Hindlimb muscle (tissue), 1 donor: ENCODE measurements around the gene FLAD1. TPM values are rescaled to one million over a fixed set of nuclear protein-coding genes. Genes with fewer than 3 reads are reported as not detected.

Source experiments
- DNase-seq: peaks from one replicate; pipeline ENCODE4 v3.0.0-alpha.2; 2013
- polyA plus RNA-seq: library from polyadenylated mRNA; unstranded; fragments of 120-200 nt; gene quantifications from one replicate; pipeline ENCODE4 v1.2.1, GENCODE V29; 2013; ENCODE audit not compliant: insufficient read length

Gene FLAD1
- polyA plus RNA-seq = 20.6 TPM

GRCh38 chr1:154982897-154983648, at the start of gene FLAD1:
Gene FLAD1 (plus strand): TSS chr1:154983344. CDS start chr1:154983695, 351 bp downstream.
- DNase-seq = peak; percentile 98

GRCh38 chr1:154934358-154934948, 48.7 kb upstream of the FLAD1 start:
- no peak for DNase-seq

DNA sequence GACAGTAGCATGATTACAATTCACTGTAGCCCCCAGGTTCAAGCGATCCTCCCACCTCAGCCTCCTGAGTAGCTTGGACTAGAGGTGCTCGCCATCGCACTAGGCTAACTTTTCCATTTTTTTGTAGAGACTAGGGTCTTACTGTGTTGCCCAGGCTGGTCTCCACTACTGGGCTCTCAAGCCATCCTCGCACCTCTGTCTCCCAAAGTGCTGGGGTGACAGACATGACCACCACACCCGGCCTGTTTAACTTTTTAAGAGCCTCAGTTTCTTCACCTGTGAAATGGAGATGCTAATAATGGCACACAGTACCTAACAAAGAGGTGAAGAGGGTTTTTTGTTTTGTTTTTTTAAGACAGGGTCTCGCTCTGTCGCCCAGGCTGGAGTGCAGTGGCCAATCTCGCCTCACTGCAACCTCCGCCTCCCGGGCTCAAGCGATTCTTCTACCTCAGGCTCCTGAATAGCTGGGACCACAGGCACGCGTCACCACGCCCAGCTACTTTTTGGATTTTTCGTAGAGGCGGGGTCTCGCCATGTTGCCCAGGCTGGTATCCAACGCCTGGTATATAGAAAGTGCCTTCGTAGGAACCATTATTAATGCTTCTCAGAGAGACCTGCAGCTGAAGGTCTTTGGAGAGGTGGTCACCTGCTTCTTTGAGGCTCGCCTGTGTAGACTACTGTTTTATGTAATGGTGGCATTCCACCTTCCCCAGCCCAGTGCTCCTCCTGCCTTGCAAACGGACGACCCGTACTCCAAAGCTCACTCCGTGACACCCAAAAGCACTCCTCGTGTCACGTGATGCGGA, 47.2 kb upstream of the FLAD1 start:
- DNase-seq = no peak

- peak; percentile 96 for DNase-seq
Measured at GRCh38 chr1:154936555-154937084, 46.5 kb upstream of the FLAD1 start, which contains the start of gene PMVK. Gene PMVK (minus strand): TSS chr1:154936719. CDS start chr1:154936685, 34 bp downstream.

GRCh38 chr1:154937085-154937987, 45.8 kb upstream of the FLAD1 start:
- DNase-seq = peak; percentile 96

GRCh38 chr1:154937988-154938386, 45.2 kb upstream of the FLAD1 start:
- DNase-seq = no peak

DNA sequence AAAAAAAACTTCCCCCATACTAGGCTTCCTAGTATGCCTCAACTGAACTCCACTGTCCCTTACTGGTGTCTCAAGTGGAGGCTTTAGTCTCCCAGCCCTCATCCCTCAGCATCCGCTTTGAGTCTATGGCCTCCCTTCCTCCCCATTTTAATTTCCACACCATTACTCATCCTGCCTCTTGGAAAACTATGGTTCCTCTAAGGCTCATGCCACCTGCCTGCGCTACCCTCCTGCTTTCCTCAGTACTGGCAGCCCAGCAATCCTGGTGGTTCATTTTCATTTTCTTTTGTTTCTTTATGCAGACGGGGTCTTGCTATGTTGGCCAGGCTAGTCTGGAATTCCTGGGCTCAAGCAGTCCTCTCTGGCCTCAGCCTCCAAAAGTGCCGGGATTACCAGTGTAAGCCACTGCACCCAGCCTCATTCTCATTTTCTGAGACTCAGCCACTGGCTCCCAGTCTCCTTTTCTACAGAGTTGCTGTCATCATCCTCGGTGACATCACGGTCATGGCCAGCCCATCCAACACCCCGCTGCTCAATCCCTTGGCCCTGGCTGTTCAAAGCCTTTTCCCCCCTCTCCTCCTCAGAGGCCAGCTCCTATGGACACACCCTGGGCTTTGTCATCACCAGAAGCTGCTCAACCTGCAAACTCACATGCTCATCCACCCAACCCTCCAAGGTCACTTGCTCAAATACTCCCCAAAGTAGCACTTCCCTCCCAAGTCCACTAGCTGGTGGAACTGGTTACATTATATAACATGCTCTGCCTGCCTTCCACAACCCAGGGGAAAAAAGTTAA, 44.3 kb upstream of the FLAD1 start:
- DNase-seq = no peak

GRCh38 chr1:154940213-154940560, 43.0 kb upstream of the FLAD1 start:
- no peak for DNase-seq

DNA sequence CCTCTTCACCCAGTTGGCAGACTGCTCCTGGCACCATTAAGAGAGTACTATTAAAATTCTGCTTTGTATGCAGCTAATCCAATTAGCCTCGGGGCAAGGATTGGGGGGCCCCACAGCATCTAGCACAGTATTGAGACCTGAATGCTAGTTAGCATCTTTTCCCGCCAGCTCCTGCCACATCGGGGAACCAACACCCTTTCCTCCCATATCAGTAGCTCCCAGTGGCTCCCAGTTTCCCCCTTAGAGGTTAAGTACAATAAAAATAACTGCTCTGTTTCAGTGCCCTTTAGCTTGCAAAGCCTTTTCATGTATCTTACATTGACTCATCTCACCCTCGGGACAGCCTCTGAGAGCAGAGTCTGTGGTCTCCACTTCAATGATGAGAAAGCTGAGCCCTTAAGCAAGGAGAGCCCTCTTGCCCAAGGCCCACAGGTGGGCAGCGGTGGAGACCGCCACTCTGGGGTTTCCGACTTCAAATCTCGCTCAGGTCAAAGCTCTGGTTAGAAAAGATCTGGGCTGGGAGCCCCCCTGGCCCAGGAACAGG, 42.4 kb upstream of the FLAD1 start:
- no peak for DNase-seq

GRCh38 chr1:154941333-154942013, 41.7 kb upstream of the FLAD1 start:
- DNase-seq = no peak

DNA sequence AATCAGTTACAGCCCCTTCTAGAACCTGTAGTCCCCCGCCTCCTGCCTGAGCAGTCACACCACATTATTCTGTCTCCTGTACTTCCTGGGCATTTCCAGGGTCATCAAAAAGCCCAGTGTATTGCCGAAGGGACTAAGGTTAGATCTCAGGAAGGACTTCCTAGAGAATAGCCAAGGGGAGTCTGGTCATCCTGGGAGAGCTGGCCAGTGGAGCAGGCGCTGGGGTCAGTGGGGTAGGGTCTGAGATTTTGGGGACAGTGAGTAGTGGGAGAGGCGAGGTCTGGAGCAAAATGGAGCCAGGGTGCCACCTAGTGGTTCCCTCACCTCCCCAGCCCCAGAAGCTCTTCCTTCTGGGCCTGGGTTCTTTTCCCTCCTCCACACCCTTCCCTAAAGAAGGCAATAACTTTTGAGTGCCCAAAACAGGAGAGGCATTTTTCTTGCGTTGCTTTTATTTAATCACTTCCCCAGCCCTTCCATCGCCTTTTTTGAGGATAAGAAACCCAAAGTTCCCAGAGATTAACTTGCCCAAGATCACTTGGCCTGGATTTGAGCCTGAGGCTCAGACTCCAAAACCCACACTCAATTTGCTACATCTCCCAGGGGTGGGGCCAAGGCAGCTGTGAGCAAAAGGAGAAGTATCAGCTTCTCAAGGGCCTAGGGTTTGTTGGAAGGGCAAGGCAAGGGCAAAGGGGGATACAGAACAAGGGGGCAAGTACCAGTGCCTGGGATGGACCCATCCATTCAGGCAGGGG, 39.3 kb upstream of the FLAD1 start:
- DNase-seq = no peak

GRCh38 chr1:154944401-154945159, 38.6 kb upstream of the FLAD1 start:
- DNase-seq = no peak

DNA sequence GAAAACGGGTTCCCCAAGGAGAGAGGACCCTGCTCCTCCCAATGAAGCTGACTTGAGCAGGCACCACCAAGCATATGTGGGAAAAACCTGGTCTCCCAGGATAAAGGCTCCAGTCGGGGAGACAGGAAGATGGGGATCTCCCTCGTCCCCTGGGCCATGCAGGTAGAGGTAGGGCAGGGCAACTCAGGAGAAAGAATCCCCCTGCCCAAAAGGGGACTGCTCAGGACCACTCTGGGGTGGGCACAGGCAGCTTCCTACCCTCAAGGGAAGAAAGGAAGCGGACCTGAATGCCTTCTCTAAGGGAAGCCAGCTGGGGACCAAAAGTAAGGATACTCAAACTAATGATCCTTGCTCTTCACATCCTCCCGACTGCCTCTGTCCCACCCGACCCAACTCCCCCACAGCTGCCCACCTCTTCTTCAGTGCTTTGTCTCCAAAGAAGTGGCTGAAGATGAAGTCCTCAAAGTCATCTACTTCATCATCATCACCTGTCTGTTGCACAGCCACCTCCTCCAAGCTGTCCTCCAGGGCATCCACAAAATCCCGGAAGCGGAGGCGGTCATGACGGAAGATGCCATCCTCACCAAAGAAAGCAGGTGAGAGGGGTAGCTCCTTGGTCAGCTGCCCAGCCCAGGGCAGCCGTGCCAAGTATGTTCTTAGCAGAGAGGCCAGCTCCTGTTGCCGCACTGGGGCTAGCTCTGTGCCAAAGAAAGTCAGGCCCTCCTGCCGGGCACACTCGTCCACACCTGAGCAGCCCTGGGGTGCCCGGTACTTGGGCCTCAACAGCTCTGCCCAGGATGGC, 37.8 kb upstream of the FLAD1 start:
- DNase-seq = no peak

DNA sequence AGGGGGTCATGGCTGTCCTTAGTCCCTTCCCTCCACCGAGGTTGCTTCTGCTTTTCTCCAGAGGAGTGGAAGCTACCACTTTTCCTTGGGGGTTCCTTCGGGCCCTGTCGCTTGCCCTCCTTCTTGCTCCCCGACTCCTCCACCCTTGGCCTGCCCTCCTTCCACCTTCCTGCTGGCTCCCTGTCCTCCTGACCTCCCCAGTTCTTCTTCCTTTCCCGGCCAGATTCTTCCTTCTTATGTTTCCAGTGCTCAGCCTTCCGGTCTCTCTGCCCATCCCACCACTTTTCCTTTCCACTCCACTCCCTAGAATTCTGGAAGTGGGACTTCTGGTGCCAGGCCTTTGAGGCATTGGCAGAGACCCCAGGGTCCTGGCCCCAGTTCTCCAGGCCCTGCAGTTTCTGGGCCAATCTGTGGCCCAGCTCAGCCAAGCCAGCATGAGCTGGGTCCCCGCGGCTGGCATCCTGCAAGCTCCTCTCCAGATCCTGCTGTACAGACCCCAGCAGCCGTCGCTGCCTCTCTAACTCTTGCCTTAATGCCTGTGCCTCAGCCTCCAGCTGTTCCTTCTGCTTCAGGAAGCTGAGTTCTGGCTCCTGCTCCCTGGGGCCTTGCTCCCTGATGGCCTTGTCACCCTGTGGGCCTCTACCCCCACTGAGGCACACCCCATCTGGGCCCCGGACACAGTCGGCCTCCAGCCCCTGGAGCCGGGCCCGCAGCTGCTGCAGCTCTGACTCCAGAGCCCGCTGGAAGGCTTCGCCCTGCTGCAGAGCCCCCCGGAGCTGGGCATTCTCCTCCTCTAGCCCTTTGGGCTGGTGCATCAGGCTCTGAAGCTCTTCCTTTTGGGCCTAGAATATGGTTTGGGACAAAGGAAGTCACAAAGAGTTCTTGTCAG, 36.9 kb upstream of the FLAD1 start:
- DNase-seq = no peak

DNA sequence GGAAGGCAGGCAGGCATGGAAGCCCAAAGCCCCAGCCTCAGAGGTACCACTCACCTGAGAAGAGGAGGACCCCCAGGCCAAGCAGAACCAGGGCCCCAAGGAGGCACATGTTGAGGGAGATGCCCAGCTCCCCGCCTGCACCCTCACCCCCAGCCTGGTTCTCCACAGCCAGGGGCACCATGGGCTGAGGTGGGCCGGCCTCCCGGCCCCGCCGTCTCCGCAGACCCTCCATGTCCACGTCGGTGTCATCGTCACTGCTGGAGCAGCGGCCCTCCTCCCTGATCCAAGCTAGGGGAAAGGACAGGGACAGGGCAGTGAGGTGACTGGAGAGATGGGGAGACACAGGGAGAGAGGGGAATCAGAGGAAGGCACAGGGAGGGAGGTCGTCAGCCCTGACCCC, 35.1 kb upstream of the FLAD1 start:
- DNase-seq = no peak

- no peak for DNase-seq
Measured at GRCh38 chr1:154951901-154952657, 31.1 kb upstream of the FLAD1 start.
